Keratinocyte (primary cell): Measurements from ENCODE around the gene ITPR1.

Experiments used
- CTCF ChIP-seq, 3 experiments: IDR thresholded peaks in 1 of 3; conservative IDR thresholded peaks in 1 of 3; optimal IDR thresholded peaks in 1 of 3; 2 replicates in 2 of 3; 3 replicates in 1 of 3; pipeline versions ENCODE3 to v1.5.1; 2011; ENCODE audit warnings: low read length in 3 of 3, mild to moderate bottlenecking in 3 of 3, moderate library complexity in 2 of 3, control low read depth in 1 of 3, inconsistent platforms in 1 of 3; ENCODE audit not compliant: insufficient read depth in 2 of 3; ENCODE audit errors: extremely low read depth in 1 of 3
- EZH2 ChIP-seq: IDR thresholded peaks from one replicate; pipeline ENCODE4 v1.6.1; 2012; ENCODE audit warnings: inconsistent platforms, mild to moderate bottlenecking, low read length, moderate library complexity

GRCh38 chr3:4586381-4586780 is 93.2 kb downstream of the ITPR1 start:
- TF ChIP-seq CTCF (optimal IDR thresholded peaks at IDR 0.05 in 1 of 3, IDR thresholded peaks at IDR 0.05 in 1 of 3, conservative IDR thresholded peaks at IDR 0.05 in 1 of 3; ENCODE audit: extremely low read depth in 1 of 3, insufficient read depth in 2 of 3, low read length in 3 of 3), result no peak
- TF ChIP-seq EZH2, result no peak
